ENCODE measurements around the gene ITPR3.

- TF ChIP-seq YY1 (IDR thresholded peaks at IDR 0.05; ENCODE audit: insufficient read depth, insufficient read length) (no peak), ZNF274 (IDR thresholded peaks at IDR 0.05; ENCODE audit: low read depth, low read length) (no peak), SUZ12 (IDR thresholded peaks at IDR 0.05; ENCODE audit: extremely low read depth, insufficient read depth, insufficient read length) (no peak)
Observed at GRCh38 chr6:33688006-33688405, 66.9 kb downstream of the ITPR3 start.

Measured in NT2/D1 (cell line).